HG02943 (cell line): ENCODE measurements around the gene NRP1.

Experiments used
- ATAC-seq: cut with Tn5 transposase; IDR thresholded peaks from one replicate; pipeline ENCODE4 v1.9.1; 2021; ENCODE audit warnings: mild to moderate bottlenecking, low read depth, moderate library complexity; ENCODE audit not compliant: unreplicated experiment

NRP1 gene

GRCh38 chr10:33195608-33196376, 138.7 kb downstream of the NRP1 start:
- no peak for ATAC-seq

- ATAC-seq = no peak
Measured at GRCh38 chr10:33193701-33194521, 140.6 kb downstream of the NRP1 start.

DNA sequence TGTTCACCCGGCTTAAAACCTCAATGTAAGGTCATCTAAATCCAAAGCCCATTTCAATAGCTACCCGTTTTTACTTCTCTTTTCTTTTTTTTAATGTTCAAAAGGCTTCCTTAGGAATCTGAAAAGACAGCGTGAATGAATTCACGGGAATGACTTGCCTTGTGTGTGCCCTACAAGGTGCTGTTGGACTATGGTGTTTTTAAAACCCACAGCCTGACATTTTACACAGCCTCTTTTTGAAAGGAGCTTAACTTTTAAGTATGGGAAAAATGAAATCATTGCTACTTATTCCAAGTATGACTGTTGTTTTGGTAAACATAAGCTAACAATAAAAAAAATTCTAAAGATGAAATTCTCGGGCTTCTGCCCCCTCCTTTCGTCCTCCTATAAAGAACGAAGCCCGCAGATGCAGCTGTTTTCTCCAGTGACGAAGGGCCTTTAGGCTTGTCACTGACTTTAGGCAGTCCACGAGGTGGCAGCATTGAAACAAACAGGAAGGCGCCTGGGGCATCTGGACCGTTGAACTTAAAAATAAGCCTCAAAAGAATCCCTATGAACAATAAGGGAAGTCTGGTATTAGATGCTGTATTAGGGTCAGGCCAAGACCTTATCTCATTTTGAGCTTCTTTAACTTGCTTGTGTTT, 141.3 kb downstream of the NRP1 start:
- ATAC-seq = no peak

GRCh38 chr10:33192190-33192589, 142.3 kb downstream of the NRP1 start:
- no peak for ATAC-seq

DNA sequence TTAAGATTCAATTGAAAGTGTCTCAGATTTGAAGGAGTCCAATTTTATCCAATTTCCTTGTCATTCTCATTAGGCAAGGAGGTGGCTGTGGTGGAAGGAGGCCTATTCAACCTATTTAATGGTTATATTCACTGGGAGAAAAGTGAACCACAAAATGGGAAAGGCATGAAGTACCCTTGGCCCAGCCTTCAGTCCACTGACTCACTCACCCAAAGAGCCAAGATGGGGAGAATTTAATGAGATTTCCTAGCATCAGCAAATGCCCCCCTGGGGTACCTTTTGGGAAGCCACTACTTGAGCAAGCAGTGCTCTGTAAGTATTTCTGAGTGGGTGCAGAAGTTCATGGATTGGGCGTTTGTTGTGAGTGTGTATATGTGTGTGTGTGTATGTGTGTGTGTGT, 144.1 kb downstream of the NRP1 start:
- ATAC-seq = no peak

DNA sequence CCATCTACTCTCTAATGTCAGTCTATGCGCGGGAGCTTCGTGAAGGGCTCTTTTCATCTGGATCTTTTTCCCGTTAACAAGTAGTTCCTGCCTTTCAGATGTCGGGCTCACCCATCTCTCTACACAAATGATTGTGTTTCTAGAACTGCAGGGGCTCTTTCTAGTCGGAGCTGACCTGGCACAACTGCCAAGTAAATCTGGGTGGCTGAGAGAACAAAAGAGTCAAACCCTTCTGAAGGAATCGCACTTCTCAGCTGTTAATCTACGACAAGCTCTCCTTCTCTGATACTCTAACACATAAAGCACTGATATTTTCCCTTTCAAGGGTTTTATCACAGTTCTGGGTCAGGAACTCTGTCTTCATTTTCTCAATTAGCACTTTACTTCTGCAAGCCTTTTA, 144.7 kb downstream of the NRP1 start:
- ATAC-seq = no peak

GRCh38 chr10:33189363-33189762, 145.1 kb downstream of the NRP1 start:
- ATAC-seq = no peak

- no peak for ATAC-seq
Measured at GRCh38 chr10:33187427-33187999, 147.0 kb downstream of the NRP1 start.

- ATAC-seq = no peak
Measured at GRCh38 chr10:33186150-33186549, 148.3 kb downstream of the NRP1 start.

- no peak for ATAC-seq
Measured at GRCh38 chr10:33183655-33184054, 150.8 kb downstream of the NRP1 start.

DNA sequence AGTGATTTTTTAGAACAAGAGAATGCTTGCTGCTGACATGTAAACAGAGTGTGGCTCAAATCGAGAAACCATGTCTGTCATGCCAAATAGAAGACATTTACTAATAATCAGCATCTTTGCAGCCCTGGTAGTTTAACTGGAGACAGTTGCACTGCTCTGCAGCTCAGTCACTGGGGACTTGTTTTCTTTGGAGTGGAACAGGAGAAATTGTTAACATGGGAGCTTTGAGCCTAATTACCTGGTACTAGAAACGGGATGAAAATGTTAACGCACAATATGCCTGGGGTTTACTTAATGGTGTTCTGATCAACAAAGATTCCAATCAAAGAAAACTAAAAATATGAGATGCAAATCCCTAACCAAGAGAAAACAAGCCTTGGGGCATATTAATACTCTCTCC, 153.5 kb downstream of the NRP1 start:
- no peak for ATAC-seq

GRCh38 chr10:33180390-33180789, 154.1 kb downstream of the NRP1 start:
- ATAC-seq = no peak

- no peak for ATAC-seq
Measured at GRCh38 chr10:33179067-33179466, 155.4 kb downstream of the NRP1 start.

DNA sequence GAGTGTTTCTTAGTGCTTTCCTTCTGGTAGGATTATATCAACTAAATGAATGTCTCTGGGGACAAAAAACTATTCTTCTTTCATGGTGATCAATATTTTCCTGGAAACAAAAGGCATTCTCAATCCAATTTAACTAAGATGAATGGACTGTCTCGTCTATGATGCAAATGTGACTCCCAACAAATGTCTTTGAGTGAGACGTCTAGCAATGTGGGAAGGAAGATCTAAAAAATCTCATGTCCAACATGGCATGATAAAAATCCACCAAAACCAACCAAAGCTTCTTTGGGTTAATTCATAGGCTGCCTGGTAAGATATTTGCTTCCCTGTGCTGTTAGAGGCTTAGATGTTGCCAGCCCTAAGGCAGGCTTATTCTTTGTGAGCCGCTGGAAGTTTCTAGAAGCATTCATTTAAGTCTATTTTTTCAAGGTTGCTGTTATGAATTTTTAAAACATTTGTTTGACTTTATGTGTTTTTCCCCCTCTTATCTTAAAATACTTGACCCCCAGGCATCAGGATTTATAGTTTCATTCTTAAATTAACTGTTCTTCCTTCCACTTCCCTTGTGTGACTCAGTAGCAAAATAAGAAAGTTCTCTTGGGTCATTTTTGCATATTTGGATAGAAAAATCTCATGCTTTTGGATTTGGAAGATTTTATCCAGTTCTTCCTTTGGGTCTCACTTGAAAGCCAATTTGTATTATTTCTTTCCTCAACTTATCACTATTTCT, 156.3 kb downstream of the NRP1 start:
- ATAC-seq = no peak

DNA sequence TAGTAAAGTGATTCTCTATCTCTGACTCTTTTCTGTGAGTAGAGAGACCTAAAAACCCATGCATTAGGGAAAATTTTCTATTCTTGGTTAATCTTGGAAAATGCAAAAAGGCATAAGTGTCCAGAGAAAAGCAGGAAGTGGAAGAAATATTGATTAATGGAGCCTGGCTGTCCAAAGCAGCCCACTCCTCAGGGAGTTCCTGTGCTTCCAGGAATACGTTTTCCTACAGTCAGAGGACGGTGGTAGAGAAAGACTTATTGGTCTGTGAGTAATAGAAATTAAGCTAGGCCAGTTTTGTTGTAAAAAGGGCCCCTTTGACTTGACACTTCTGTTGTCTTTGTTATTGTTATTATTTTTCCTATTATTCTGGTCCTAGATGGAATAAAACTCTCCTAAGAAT, 157.8 kb downstream of the NRP1 start:
- no peak for ATAC-seq

GRCh38 chr10:33174674-33175434, 159.6 kb downstream of the NRP1 start:
- ATAC-seq = no peak

DNA sequence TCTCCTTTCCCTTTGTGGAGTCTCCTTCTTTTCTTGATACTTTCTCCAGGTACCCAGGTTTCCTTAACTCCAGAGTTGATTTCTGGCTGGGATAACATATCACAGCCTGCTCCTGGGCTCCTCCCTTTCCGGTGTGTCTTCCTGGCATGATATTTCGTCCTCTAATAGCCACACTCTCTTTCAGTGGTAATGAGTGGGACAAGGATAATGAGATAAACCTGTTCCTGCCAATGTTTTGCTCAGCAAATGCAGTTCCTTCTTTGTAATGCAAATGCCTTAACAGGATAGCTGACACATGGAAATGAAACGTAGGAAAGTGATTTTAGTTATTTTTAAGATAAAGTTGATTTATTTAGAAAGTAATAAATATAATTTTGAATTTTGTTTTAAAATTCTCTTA, 168.6 kb downstream of the NRP1 start:
- no peak for ATAC-seq

- ATAC-seq = no peak
Measured at GRCh38 chr10:33164060-33164709, 170.3 kb downstream of the NRP1 start.

GRCh38 chr10:33162248-33162575, 172.3 kb downstream of the NRP1 start:
- no peak for ATAC-seq
